Measurements from ENCODE around the gene UGT1A6. TPM values are rescaled to one million over a fixed set of nuclear protein-coding genes. Genes with fewer than 3 reads are reported as not detected.

Gene UGT1A6
- total and polyA plus RNA-seq, 10 donors = not detected

DNA sequence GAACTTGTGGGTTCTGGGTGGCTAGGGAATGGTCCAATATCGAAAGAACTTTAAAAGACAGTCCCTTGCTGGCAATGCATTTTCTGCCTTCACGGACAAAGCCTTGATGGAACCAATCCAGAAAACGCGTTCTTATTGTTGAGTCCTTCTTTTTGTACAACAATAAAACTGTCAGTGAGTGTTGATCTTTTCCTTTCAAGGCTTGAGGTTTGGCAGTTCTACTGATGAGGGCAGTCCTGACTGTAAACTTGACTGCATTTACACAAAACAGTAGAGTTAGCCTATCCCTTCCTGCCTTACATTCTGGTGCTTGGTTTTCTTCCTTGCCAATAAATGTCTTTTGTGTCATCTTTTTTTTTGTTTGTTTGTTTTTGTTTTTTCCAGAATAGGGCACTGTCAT lies 13.5 kb upstream of the UGT1A6 start:
- no peak for TF ChIP-seq POLR2AphosphoS5 (IDR thresholded peaks at IDR 0.05)
- no peak for TF ChIP-seq POLR2A (IDR thresholded peaks at IDR 0.05)
- TF ChIP-seq, protein P1, sequence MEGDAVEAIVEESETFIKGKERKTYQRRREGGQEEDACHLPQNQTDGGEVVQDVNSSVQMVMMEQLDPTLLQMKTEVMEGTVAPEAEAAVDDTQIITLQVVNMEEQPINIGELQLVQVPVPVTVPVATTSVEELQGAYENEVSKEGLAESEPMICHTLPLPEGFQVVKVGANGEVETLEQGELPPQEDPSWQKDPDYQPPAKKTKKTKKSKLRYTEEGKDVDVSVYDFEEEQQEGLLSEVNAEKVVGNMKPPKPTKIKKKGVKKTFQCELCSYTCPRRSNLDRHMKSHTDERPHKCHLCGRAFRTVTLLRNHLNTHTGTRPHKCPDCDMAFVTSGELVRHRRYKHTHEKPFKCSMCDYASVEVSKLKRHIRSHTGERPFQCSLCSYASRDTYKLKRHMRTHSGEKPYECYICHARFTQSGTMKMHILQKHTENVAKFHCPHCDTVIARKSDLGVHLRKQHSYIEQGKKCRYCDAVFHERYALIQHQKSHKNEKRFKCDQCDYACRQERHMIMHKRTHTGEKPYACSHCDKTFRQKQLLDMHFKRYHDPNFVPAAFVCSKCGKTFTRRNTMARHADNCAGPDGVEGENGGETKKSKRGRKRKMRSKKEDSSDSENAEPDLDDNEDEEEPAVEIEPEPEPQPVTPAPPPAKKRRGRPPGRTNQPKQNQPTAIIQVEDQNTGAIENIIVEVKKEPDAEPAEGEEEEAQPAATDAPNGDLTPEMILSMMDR (IDR thresholded peaks at IDR 0.05 in 8 of 11, conservative IDR thresholded peaks at IDR 0.05 in 3 of 11) = no peak
- intact Hi-C loops (cut with DNase I; ENCODE audit: low total_unique reads) = no loop called here
- no peak overlapping the region for H3K27ac ChIP-seq
- no peaks in the 10 kb centered on the region for H3K4me1 ChIP-seq
- H3K9me3 ChIP-seq = no peaks in the 10 kb centered on the region
- H3K27me3 ChIP-seq (replicated peaks in 1 of 7) = peaks cover 0 to 7% (median 0%) of the 10 kb centered on the region in 7 donors
- DNase-seq = no peak
- whole genome bisulfite sequencing, 5 donors = 67 to 88% (median 82%) methylated on average over 4 of the region's 4 CpGs
- no peak overlapping the region for H3K4me3 ChIP-seq
- H3K36me3 ChIP-seq = no peaks in the 10 kb centered on the region

DNA sequence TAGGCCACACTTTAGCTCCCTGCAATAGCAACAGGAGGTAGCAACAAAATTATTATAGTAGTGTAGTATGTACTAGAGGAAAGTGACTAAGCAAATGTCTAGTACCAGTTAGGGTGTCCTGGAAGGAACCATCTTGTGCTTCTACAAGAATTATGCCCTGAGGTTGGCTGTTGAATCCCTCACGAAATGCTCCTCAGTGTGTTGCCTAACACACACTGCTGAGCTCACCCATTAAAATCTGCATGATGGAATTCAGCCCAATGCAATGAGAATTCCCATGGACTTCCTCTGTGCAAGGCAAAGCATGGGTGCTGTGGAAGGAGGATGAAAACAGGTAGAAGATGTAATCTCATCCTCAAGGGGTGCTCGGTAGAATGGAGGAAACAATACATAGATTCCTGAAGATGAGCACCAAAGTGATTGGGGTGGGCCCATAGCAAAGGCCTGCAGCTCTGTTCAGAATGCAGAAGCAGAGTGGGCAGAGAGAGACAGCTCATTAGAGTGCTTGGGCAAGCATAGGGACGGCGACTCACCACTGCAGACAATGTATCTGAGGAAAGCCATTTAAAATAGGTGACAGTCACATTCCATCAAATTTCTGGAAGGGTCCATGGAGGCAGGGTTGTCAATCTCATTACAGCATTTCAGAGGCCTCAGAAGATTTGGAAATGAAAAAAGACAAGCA lies 12.2 kb upstream of the UGT1A6 start:
- Histone ChIP-seq H3K27ac (no peak overlapping the region), H3K4me3 (no peak overlapping the region), H3K36me3 (no peaks in the 10 kb centered on the region), H3K4me1 (no peaks in the 10 kb centered on the region), H3K9me3 (no peaks in the 10 kb centered on the region), H3K27me3 (replicated peaks in 1 of 7) (peaks cover 0 to 7% (median 0%) of the 10 kb centered on the region in 7 donors)
- TF ChIP-seq, protein P1 (IDR thresholded peaks at IDR 0.05 in 8 of 11, conservative IDR thresholded peaks at IDR 0.05 in 3 of 11) = no peak
- TF ChIP-seq POLR2A (IDR thresholded peaks at IDR 0.05) = no peak
- TF ChIP-seq POLR2AphosphoS5 (IDR thresholded peaks at IDR 0.05) = no peak
- intact Hi-C loops (cut with DNase I; ENCODE audit: low total_unique reads) = no loop called here
- no peak for DNase-seq
- 75 to 93% (median 83%) methylated on average over 4 of the region's 4 CpGs for WGBS, 5 donors

DNA sequence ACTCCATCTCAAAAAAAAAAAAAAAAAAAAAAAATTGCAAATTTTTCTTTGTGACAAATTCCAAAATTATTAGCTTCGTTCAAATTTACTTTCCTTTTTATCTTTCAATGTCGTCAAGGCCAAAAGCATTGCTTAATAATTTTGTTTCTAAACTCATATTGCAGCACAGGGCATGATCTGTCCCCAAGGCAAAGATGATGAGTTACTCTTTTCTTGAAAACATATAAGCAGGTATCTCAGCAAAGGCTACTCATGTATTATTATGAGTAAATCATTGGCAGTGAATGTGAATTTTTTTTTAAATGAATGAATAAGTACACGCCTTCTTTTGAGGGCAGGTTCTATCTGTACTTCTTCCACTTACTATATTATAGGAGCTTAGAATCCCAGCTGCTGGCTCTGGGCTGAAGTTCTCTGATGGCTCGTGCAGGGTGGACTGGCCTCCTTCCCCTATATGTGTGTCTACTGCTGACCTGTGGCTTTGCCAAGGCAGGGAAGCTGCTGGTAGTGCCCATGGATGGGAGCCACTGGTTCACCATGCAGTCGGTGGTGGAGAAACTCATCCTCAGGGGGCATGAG lies 11.1 kb upstream of the UGT1A6 start, which contains the start of gene UGT1A7:
Gene UGT1A7 (plus strand): TSS at position 381 of the 579 bp plus-strand sequence. CDS start 37 bp downstream, at position 418.
- peaks cover 0 to 6% (median 0%) of the 10 kb centered on the region in 7 donors for H3K27me3 ChIP-seq (replicated peaks in 1 of 7)
- intact Hi-C loops (cut with DNase I; ENCODE audit: low total_unique reads) = no loop called here
- no peaks in the 10 kb centered on the region for H3K9me3 ChIP-seq
- no peaks in the 10 kb centered on the region for H3K4me1 ChIP-seq
- no peak for TF ChIP-seq POLR2AphosphoS5 (IDR thresholded peaks at IDR 0.05)
- no peak for TF ChIP-seq POLR2A (IDR thresholded peaks at IDR 0.05)
- TF ChIP-seq, protein P1 (IDR thresholded peaks at IDR 0.05 in 8 of 11, conservative IDR thresholded peaks at IDR 0.05 in 3 of 11) = no peak
- 73 to 93% (median 78%) methylated on average over 5 of the region's 5 CpGs for WGBS, 5 donors
- no peak within 1 kb of the TSS for H3K27ac ChIP-seq
- no peaks in the 10 kb centered on the region for H3K36me3 ChIP-seq
- H3K4me3 ChIP-seq = no peak within 1 kb of the TSS
- DNase-seq = no peak

DNA sequence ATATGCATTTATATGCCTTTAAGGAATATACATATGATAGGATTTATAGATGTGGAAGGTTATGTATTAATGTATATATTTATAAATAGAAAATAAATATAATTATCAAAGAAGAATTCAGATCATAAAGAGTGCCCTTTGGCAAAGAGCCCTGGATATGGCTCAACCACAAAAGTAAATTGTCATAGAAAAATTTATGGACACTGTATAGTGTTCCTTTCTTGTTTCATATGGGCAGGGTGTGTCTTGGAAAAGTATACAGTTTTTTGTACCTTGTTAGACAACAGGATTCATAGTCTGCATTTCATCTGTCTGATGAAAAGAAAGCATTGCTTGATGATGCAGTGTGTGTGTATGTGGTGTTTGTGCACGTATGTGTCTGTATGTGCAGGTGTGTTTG lies 8.1 kb upstream of the UGT1A6 start:
- no peaks in the 10 kb centered on the region for H3K4me1 ChIP-seq
- no peaks in the 10 kb centered on the region for H3K9me3 ChIP-seq
- intact Hi-C loops (cut with DNase I; ENCODE audit: low total_unique reads) = no loop called here
- WGBS, 5 donors = 66 to 96% (median 86%) methylated on average over 1 of the region's 1 CpG
- no peak overlapping the region for H3K4me3 ChIP-seq
- no peak overlapping the region for H3K27ac ChIP-seq
- no peaks in the 10 kb centered on the region for H3K36me3 ChIP-seq
- no peak for DNase-seq
- peaks cover 0 to under 1% (median 0%) of the 10 kb centered on the region in 7 donors for H3K27me3 ChIP-seq (replicated peaks in 1 of 7)
- no peak for TF ChIP-seq POLR2AphosphoS5 (IDR thresholded peaks at IDR 0.05)
- TF ChIP-seq, protein P1 (IDR thresholded peaks at IDR 0.05 in 8 of 11, conservative IDR thresholded peaks at IDR 0.05 in 3 of 11) = no peak

Measured in spleen (tissue), 11 donors.